Measurements from ENCODE around the gene SPOCK1.

DNA sequence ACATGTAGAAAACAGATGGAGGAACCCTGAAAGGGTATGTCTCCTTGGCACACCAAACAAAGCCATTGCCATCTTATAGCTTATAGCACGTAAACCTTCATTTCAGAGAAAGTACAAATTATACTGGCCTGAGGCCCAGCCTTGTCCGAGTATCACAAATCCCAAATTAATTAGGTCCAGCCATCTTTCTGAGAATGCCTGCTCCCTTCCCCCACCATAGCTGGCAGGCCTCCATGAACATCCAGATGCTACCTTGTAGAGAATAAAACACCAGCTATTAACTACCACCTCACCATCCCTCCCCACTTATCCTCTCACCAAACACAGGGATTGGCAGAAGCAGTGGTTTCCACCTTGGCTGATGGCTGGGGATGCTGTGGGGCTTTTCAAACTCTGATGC lies 224.0 kb downstream of the SPOCK1 start:
- TF ChIP-seq BHLHE40 (IDR thresholded peaks at IDR 0.05; ENCODE audit: borderline replicate concordance): no peak
- no peak for TF ChIP-seq FOXA1 (IDR thresholded peaks at IDR 0.05)
- no peak for TF ChIP-seq CTBP1 (IDR thresholded peaks at IDR 0.05; ENCODE audit: borderline replicate concordance)
- TF ChIP-seq NFRKB (IDR thresholded peaks at IDR 0.05): no peak
- no peak for TF ChIP-seq SP1 (IDR thresholded peaks at IDR 0.05)
- no peak for TF ChIP-seq ELF4 (IDR thresholded peaks at IDR 0.05)
- no peak for TF ChIP-seq SUZ12 (IDR thresholded peaks at IDR 0.05)
- TF ChIP-seq FOXM1 (IDR thresholded peaks at IDR 0.05; ENCODE audit: borderline replicate concordance): no peak

Measured in HEK293T (cell line).